SK-N-SH treated with all-trans-retinoic acid at 6 μM for 48 hours (cell line): Measurements from ENCODE around the gene AVEN.

Experiments
- CSRNP3 ChIP-seq: fragments of 250-450 bp; sonication (Bioruptor Pico); IDR thresholded peaks from 2 replicates; pipeline ENCODE4 v1.5.1; 2021; ENCODE audit warnings: mild to moderate bottlenecking, moderate library complexity
- GLIS3 ChIP-seq: fragments of 250-450 bp; sonication (Bioruptor Pico); IDR thresholded peaks from 2 replicates; pipeline ENCODE4 v1.5.0; 2020; ENCODE audit warnings: mild to moderate bottlenecking, moderate library complexity
- ZC3H10 ChIP-seq: fragments of 250-450 bp; sonication (Bioruptor Pico); IDR thresholded peaks from 2 replicates; pipeline ENCODE4 v1.5.1; 2021; ENCODE audit warnings: mild to moderate bottlenecking, moderate library complexity

GRCh38 chr15:34055868-34056595, 17.0 kb upstream of the AVEN start:
- no peak for TF ChIP-seq ZC3H10 (CRISPR knock-in tag)
- TF ChIP-seq CSRNP3 (CRISPR knock-in tag), result no peak
- TF ChIP-seq GLIS3, result no peak
